Astrocyte (in vitro differentiated cells and primary cell): ENCODE data around the gene ZEB1. TPM values are rescaled to one million over a fixed set of nuclear protein-coding genes. Genes with fewer than 3 reads are reported as not detected.
A peak's percentile ranks its signal among the peaks of the same experiment; 100 is the strongest.

Source experiments
- DNase-seq: peaks from one replicate; pipeline ENCODE4 v3.0.0-alpha.2; 2010; ENCODE audit warnings: low read depth
- FAIRE-seq: peaks from 2 replicates; lab custom pipeline; 2011; peaks lifted over from hg19 to GRCh38; lab: Jason Lieb, UNC
- H2AFZ ChIP-seq: 2 replicates; pipeline ENCODE4 v1.6.0; 2012; ENCODE audit warnings: low read depth, low read length, inconsistent platforms
- H3K27ac ChIP-seq: 2 replicates; pipeline ENCODE4 v1.5.1; 2011; ENCODE audit warnings: low read depth, low read length, inconsistent platforms
- H3K27me3 ChIP-seq: 2 replicates; pipeline ENCODE4 v1.6.0; 2011; ENCODE audit warnings: low read length, inconsistent platforms; ENCODE audit not compliant: insufficient read depth
- H3K36me3 ChIP-seq: 2 replicates; pipeline ENCODE4 v1.5.1; 2011; ENCODE audit warnings: low read length, inconsistent platforms; ENCODE audit not compliant: insufficient read depth
- H3K4me1 ChIP-seq: 2 replicates; pipeline ENCODE4 v1.5.1; 2011; ENCODE audit warnings: low read length, inconsistent platforms; ENCODE audit not compliant: insufficient read depth
- H3K4me2 ChIP-seq: 2 replicates; pipeline ENCODE4 v1.6.0; 2012; ENCODE audit warnings: low read length, inconsistent platforms
- H3K4me3 ChIP-seq: 2 replicates; pipeline ENCODE4 v1.5.1; 2011; ENCODE audit warnings: low read depth, mild to moderate bottlenecking, low read length, inconsistent platforms; ENCODE audit not compliant: insufficient read depth
- H3K79me2 ChIP-seq: 2 replicates; pipeline ENCODE4 v1.6.0; 2012; ENCODE audit warnings: mild to moderate bottlenecking, low read length, inconsistent platforms; ENCODE audit not compliant: insufficient read depth
- H3K9ac ChIP-seq: 2 replicates; pipeline ENCODE4 v1.6.0; 2012; ENCODE audit warnings: mild to moderate bottlenecking, low read length, inconsistent platforms
- H3K9me3 ChIP-seq: 2 replicates; pipeline ENCODE4 v1.5.1; 2012; ENCODE audit warnings: low read depth, mild to moderate bottlenecking, low read length, inconsistent platforms; ENCODE audit not compliant: insufficient read depth
- H4K20me1 ChIP-seq: 2 replicates; pipeline ENCODE4 v1.6.0; 2012; ENCODE audit warnings: low read length, inconsistent platforms; ENCODE audit not compliant: insufficient read depth
- H3K27ac Mint-ChIP-seq: one replicate; pipeline ENCODE4 v1.8.0; 2021; ENCODE audit warnings: mild to moderate bottlenecking, mixed read lengths; ENCODE audit not compliant: unreplicated experiment
- H3K27me3 Mint-ChIP-seq: one replicate; pipeline ENCODE4 v1.8.0; 2021; ENCODE audit warnings: low read depth, mixed read lengths; ENCODE audit not compliant: unreplicated experiment
- H3K36me3 Mint-ChIP-seq: one replicate; pipeline ENCODE4 v1.8.0; 2021; ENCODE audit warnings: low read depth, mixed read lengths; ENCODE audit not compliant: unreplicated experiment
- H3K4me1 Mint-ChIP-seq: one replicate; pipeline ENCODE4 v1.8.0; 2021; ENCODE audit warnings: low read depth, mixed read lengths; ENCODE audit not compliant: unreplicated experiment
- H3K4me3 Mint-ChIP-seq: one replicate; pipeline ENCODE4 v1.8.0; 2021; ENCODE audit warnings: mild to moderate bottlenecking, moderate library complexity, mixed read lengths; ENCODE audit not compliant: unreplicated experiment
- H3K9me3 Mint-ChIP-seq: one replicate; pipeline ENCODE4 v1.8.0; 2021; ENCODE audit warnings: mild to moderate bottlenecking, mixed read lengths; ENCODE audit not compliant: unreplicated experiment
- CTCF ChIP-seq: IDR thresholded peaks from 2 replicates; pipeline ENCODE4 v1.5.1; 2011; ENCODE audit warnings: low read depth, mild to moderate bottlenecking, inconsistent platforms, low read length, moderate library complexity; ENCODE audit not compliant: insufficient read depth
- EZH2 ChIP-seq: IDR thresholded peaks from 2 replicates; pipeline ENCODE4 v1.6.1; 2012; ENCODE audit warnings: mild to moderate bottlenecking, low read length, inconsistent platforms; ENCODE audit not compliant: insufficient read depth
- total RNA-seq: library from RNA; stranded (reverse); gene quantifications from 2 replicates; pipeline ENCODE4 v1.2.1, GENCODE V29; 2021

The ZEB1 gene
- total RNA-seq, 1 donor from 2014 or later: 37.2 TPM

GRCh38 chr10:31350891-31351290 is 31.9 kb downstream of the ZEB1 start:
- DNase-seq: no peak
- H3K4me3 ChIP-seq: no peak overlapping the region
- H3K27me3 ChIP-seq: no peaks in the 10 kb centered on the region
- H3K4me2 ChIP-seq: no peak overlapping the region
- H3K36me3 Mint-ChIP-seq: no peaks in the 10 kb centered on the region
- no peak overlapping the region for H3K27ac ChIP-seq
- no peaks in the 10 kb centered on the region for H3K36me3 ChIP-seq
- no peak overlapping the region for H3K27ac Mint-ChIP-seq
- no peaks in the 10 kb centered on the region for H3K9me3 ChIP-seq
- H3K27me3 Mint-ChIP-seq: no peaks in the 10 kb centered on the region
- TF ChIP-seq CTCF (no peak), EZH2 (no peak)
- H3K4me1 Mint-ChIP-seq: peaks cover 27% of the 10 kb centered on the region
- FAIRE-seq: no peak
- no peak overlapping the region for H2AFZ ChIP-seq
- H3K79me2 ChIP-seq: peaks cover 100% of the 10 kb centered on the region
- H3K9me3 Mint-ChIP-seq: no peaks in the 10 kb centered on the region
- H4K20me1 ChIP-seq: peaks cover 81% of the 10 kb centered on the region
- H3K4me3 Mint-ChIP-seq: no peak overlapping the region
- no peak overlapping the region for H3K9ac ChIP-seq
- H3K4me1 ChIP-seq: peaks cover 11% of the 10 kb centered on the region

- Mint-ChIP-seq H3K27ac (no peak overlapping the region), H3K27me3 (no peaks in the 10 kb centered on the region), H3K4me1 (peaks cover 27% of the 10 kb centered on the region), H3K4me3 (peak overlapping the region; percentile 35), H3K9me3 (no peaks in the 10 kb centered on the region), H3K36me3 (no peaks in the 10 kb centered on the region)
- Histone ChIP-seq H4K20me1 (peaks cover 77% of the 10 kb centered on the region), H3K4me3 (no peak overlapping the region), H3K9ac (no peak overlapping the region), H2AFZ (no peak overlapping the region), H3K27ac (no peak overlapping the region), H3K9me3 (no peaks in the 10 kb centered on the region), H3K79me2 (peaks cover 100% of the 10 kb centered on the region), H3K4me2 (no peak overlapping the region), H3K27me3 (no peaks in the 10 kb centered on the region), H3K36me3 (no peaks in the 10 kb centered on the region), H3K4me1 (peaks cover 11% of the 10 kb centered on the region)
- TF ChIP-seq EZH2: no peak
- no peak for TF ChIP-seq CTCF
- DNase-seq: no peak
- FAIRE-seq: no peak
These were observed 33.6 kb downstream of the ZEB1 start for GRCh38 chr10:31352436-31353226.

- no peaks in the 10 kb centered on the region for H3K27me3 ChIP-seq
- TF ChIP-seq EZH2: no peak
- no peak for TF ChIP-seq CTCF
- Mint-ChIP-seq H3K36me3 (no peaks in the 10 kb centered on the region), H3K4me1 (peaks cover 24% of the 10 kb centered on the region), H3K4me3 (no peak overlapping the region), H3K27ac (peak overlapping the region; percentile 51), H3K27me3 (no peaks in the 10 kb centered on the region), H3K9me3 (no peaks in the 10 kb centered on the region)
- no peaks in the 10 kb centered on the region for H3K9me3 ChIP-seq
- H3K27ac ChIP-seq: no peak overlapping the region
- peak; percentile 54 for FAIRE-seq
- peaks cover 100% of the 10 kb centered on the region for H3K79me2 ChIP-seq
- H3K4me2 ChIP-seq: peak overlapping the region; percentile 32
- DNase-seq: peak; percentile 85
- peaks cover 75% of the 10 kb centered on the region for H4K20me1 ChIP-seq
- no peak overlapping the region for H2AFZ ChIP-seq
- no peak overlapping the region for H3K9ac ChIP-seq
- peaks cover 11% of the 10 kb centered on the region for H3K4me1 ChIP-seq
- no peak overlapping the region for H3K4me3 ChIP-seq
- H3K36me3 ChIP-seq: no peaks in the 10 kb centered on the region
These were observed 34.6 kb downstream of the ZEB1 start for GRCh38 chr10:31353574-31353973.
